Ishikawa (cell line): Measurements from ENCODE around the gene USB1.

Experiments used
- CEBPB ChIP-seq: IDR thresholded peaks from 2 replicates; pipeline ENCODE4 v1.6.1; 2012
- CREB1 ChIP-seq: IDR thresholded peaks from 2 replicates; pipeline ENCODE4 v1.6.1; 2012; ENCODE audit warnings: low read depth
- EGR1 ChIP-seq: IDR thresholded peaks from 2 replicates; pipeline ENCODE4 v1.6.1; 2012
- EP300 ChIP-seq: IDR thresholded peaks from 2 replicates; pipeline ENCODE4 v1.6.1; 2012; ENCODE audit warnings: borderline replicate concordance
- FOXM1 ChIP-seq: IDR thresholded peaks from 2 replicates; pipeline ENCODE4 v1.6.1; 2012; ENCODE audit warnings: low read depth, borderline replicate concordance
- NFIC ChIP-seq: IDR thresholded peaks from 2 replicates; pipeline ENCODE4 v1.6.1; 2012
- RAD21 ChIP-seq: IDR thresholded peaks from 2 replicates; pipeline ENCODE4 v1.6.1; 2012; ENCODE audit warnings: low read depth
- REST ChIP-seq: IDR thresholded peaks from 2 replicates; pipeline ENCODE4 v1.6.1; 2012; ENCODE audit warnings: low read depth, mild to moderate bottlenecking
- TAF1 ChIP-seq: IDR thresholded peaks from 2 replicates; pipeline ENCODE4 v1.6.1; 2012; ENCODE audit warnings: low read depth, mild to moderate bottlenecking
- TCF12 ChIP-seq: IDR thresholded peaks from 2 replicates; pipeline ENCODE4 v1.6.1; 2012; ENCODE audit warnings: low read depth
- TEAD4 ChIP-seq: IDR thresholded peaks from 2 replicates; pipeline ENCODE4 v1.6.1; 2012
- USF1 ChIP-seq: IDR thresholded peaks from 2 replicates; pipeline ENCODE4 v1.6.1; 2012
- YY1 ChIP-seq: IDR thresholded peaks from 2 replicates; pipeline ENCODE4 v1.6.1; 2012; ENCODE audit warnings: low read depth
- ZBTB7A ChIP-seq: IDR thresholded peaks from 2 replicates; pipeline ENCODE4 v1.6.1; 2012; ENCODE audit warnings: low read depth
- TF ChIP-seq, protein P1 (sequence below): IDR thresholded peaks from 2 replicates; pipeline ENCODE4 v1.6.1; 2012

The USB1 gene

GRCh38 chr16:57962756-57963155, 38.5 kb upstream of the USB1 start:
- TF ChIP-seq CEBPB: no peak
- no peak for TF ChIP-seq CREB1
- no peak for TF ChIP-seq RAD21
- no peak for TF ChIP-seq TEAD4
- TF ChIP-seq TAF1: no peak
- TF ChIP-seq REST: no peak
- TF ChIP-seq, protein P1, sequence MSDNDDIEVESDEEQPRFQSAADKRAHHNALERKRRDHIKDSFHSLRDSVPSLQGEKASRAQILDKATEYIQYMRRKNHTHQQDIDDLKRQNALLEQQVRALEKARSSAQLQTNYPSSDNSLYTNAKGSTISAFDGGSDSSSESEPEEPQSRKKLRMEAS: no peak

- TF ChIP-seq TEAD4 (no peak), EGR1 (no peak), TCF12 (no peak)
These were observed 37.0 kb upstream of the USB1 start for GRCh38 chr16:57964157-57964700.

DNA sequence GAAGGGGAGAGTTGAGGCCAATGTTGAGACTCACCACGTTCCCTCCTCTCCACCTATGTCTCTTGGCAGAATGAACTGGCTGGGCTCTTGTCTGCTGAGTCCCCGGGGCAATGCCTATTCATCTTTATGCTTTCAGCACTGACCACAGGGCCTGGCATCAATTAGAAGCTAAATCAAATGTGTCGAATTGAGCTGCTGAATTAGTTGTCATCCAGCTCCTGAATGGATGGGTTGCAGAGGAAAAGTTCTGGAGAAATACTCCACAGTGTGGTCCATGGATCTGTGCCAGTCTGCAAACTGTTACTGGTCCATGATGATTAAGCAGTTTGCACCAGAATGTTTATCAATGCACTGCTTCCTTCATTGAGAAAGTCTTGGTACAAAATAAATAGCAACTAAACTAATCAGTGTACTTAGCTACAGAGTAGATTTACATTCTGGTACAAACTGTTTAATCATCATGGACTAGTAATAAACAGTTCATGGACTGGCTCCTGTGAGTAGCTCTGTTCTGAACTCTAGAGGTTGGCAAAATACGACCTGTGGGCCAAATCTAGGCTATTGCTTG, 34.9 kb upstream of the USB1 start:
- no peak for TF ChIP-seq YY1
- TF ChIP-seq, protein P1: no peak
- TF ChIP-seq CEBPB: no peak

- TF ChIP-seq YY1 (no peak), TEAD4 (no peak)
These were observed 34.2 kb upstream of the USB1 start for GRCh38 chr16:57966986-57967385.

DNA sequence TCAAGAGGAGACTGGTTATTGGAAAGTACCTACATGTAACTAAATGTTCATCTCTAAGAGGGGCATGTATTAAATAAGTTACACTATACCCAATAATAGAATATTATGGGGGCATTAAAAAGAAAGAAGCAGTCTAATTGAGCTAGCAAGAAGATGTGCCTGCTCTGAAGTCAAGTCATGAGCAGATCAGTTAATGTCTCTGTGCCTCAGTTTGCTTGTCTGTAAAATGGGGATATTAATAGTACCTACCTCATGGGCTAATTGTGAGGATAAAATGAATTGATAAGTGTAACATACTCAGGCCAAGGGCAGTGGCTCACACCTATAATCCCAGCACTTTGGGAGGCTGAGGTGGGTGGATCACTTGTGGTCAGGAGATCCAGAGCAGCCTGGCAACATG, 33.3 kb upstream of the USB1 start:
- no peak for TF ChIP-seq CEBPB
- TF ChIP-seq RAD21: no peak
- TF ChIP-seq NFIC: no peak
- no peak for TF ChIP-seq CREB1
- no peak for TF ChIP-seq TAF1
- no peak for TF ChIP-seq TEAD4
- TF ChIP-seq USF1: no peak

DNA sequence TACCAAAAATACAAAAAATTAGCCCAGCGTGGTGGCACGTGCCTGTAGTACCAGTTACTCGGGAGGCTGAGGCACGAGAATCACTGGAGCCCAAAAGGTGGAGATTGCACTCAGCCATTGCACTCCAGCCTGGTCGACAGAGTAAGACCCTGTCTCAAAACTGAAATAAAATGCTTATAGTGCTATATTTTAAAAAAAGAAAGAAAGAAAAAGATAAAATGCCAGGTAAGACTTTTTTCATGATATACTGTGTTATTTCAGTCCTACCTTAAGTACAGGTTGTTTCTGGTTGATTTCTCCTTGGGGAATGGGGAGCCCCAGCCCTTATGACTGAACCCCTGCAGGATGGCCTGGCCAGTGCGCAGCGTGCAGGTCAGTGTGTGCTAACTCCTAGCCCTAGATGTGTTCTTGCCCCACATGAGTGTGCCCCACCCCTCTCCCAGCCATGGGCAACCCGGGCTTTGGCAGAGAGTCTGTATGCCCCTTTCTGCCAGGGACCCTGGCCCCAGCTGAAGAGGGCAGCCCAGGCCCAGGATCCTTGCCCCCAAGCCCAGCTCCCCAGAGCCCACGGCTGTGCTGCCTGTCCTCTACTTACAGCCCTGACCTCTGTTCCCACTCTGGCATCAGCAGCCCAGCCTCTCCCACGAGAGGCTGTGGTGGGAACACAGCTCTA, 31.6 kb upstream of the USB1 start:
- TF ChIP-seq, protein P1: no peak
- TF ChIP-seq EP300 (no peak), USF1 (no peak), FOXM1 (no peak), NFIC (no peak), ZBTB7A (no peak)

DNA sequence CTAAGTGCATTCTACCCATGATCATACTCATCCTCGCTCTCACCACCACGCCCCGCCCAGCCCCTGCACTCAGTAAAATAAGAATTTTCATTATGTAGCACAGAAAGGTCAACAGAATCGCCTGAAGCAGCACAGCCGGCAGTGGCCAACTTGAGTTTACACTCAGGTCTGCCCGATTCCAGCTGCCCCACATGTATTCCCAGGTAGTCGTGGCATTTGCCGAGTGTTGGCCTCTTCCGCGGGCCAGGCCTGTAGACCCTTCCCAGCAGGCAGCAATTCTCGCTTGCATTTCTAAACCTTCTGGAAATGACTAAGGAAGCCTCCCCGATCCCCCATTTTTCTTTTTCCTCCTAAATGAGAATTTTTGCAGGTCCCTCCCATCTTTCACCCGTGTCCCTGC, 30.9 kb upstream of the USB1 start:
- TF ChIP-seq EP300 (no peak), TAF1 (no peak), CEBPB (no peak), FOXM1 (no peak), TCF12 (no peak), RAD21 (no peak), YY1 (no peak), TEAD4 (no peak)
- TF ChIP-seq, protein P1: no peak

DNA sequence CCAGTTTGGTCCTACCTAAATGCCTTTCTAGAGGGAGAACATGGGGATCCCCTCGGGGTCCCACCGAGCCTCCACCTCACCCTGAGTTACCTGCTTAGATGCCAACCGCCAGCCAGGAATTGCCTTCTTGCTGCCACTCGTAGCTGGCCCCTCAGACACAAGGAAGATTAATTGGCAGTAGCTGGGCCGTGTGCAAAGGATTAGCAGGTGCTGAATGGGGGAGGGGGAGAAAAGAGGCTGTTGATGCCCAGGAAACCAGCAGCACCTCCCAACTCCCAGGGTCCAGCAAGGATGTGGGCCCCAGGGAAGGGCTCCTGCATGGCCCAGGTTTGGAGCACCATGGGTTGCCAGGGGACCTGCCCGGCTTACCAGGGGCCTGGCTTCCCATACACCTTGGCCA, 30.2 kb upstream of the USB1 start, which contains the start of gene CNGB1:
TSS of gene CNGB1 (minus strand) at position 159 of the 400 bp plus-strand sequence. CDS start 3,842 bp downstream, outside the sequence.
- TF ChIP-seq, protein P1: no peak
- TF ChIP-seq RAD21: no peak
- no peak for TF ChIP-seq NFIC
- TF ChIP-seq TAF1: no peak
